H1 (cell line): ENCODE measurements around the gene CASZ1. TPM values are rescaled to one million over a fixed set of nuclear protein-coding genes. Genes with fewer than 3 reads are reported as not detected.

Experiments used
- CTCF ChIA-PET: fragments of 300-600 bp; sonication (Branson Sonifier 250); formaldehyde crosslinking; loops from one replicate; lab custom pipeline; 2021; ENCODE audit not compliant: partially characterized antibody; lab: Charles Lee
- POLR2A ChIA-PET: fragments of 300-600 bp; sonication (Branson Sonifier 250); formaldehyde crosslinking; loops from one replicate; lab custom pipeline; 2021; ENCODE audit warnings: inconsistent platforms; ENCODE audit not compliant: partially characterized antibody; lab: Charles Lee
- DNase-seq, 2 experiments: peaks; one replicate each; pipeline versions ENCODE4 v3.0.0 to v3.0.0-alpha.2; 2010 to 2022; ENCODE audit warnings: low spot score in 2 of 2, low read depth in 1 of 2, mixed read lengths in 1 of 2
- FAIRE-seq: peaks from 2 replicates; lab custom pipeline; 2011; peaks lifted over from hg19 to GRCh38; lab: Jason Lieb, UNC
- H2AFZ ChIP-seq: 2 replicates; pipeline ENCODE4 v1.8.1; 2012; ENCODE audit warnings: low read length, inconsistent platforms
- H2AK5ac ChIP-seq: 2 replicates; pipeline ENCODE4 v1.6.1; 2013; ENCODE audit warnings: low read depth, low read length
- H2BK120ac ChIP-seq: replicated peaks from 2 replicates; pipeline ENCODE3; 2013; ENCODE audit warnings: low read depth, low read length, inconsistent platforms
- H2BK12ac ChIP-seq: 2 replicates; pipeline ENCODE4 v1.6.1; 2013; ENCODE audit warnings: low read depth, low read length
- H2BK15ac ChIP-seq: 2 replicates; pipeline ENCODE4 v1.6.1; 2013; ENCODE audit warnings: low read length
- H2BK20ac ChIP-seq: 2 replicates; pipeline ENCODE4 v1.6.1; 2013; ENCODE audit warnings: low read length
- H2BK5ac ChIP-seq: 2 replicates; pipeline ENCODE4 v1.6.1; 2013; ENCODE audit warnings: low read depth, low read length
- H3K14ac ChIP-seq: 2 replicates; pipeline ENCODE4 v1.6.1; 2013; ENCODE audit warnings: inconsistent platforms; ENCODE audit not compliant: insufficient read length
- H3K18ac ChIP-seq: 2 replicates; pipeline ENCODE4 v1.6.1; 2013; ENCODE audit warnings: low read length; ENCODE audit errors: extremely low read depth
- H3K23ac ChIP-seq: 2 replicates; pipeline ENCODE4 v1.6.1; 2013; ENCODE audit warnings: inconsistent platforms; ENCODE audit not compliant: insufficient read length
- H3K23me2 ChIP-seq: 2 replicates; pipeline ENCODE4 v1.6.1; 2013; ENCODE audit warnings: low read depth, low read length
- H3K27ac ChIP-seq: 2 replicates; pipeline ENCODE4 v1.6.1; 2011; ENCODE audit warnings: low read depth, low read length, inconsistent platforms
- H3K27me3 ChIP-seq, 4 experiments: replicated peaks in 1 of 4; 1 replicate in 1 of 4; 2 replicates in 3 of 4; pipeline versions ENCODE4 v1.6.1 to v1.8.1; 2011 to 2013; ENCODE audit warnings: low read length in 3 of 4, mild to moderate bottlenecking in 3 of 4, inconsistent platforms in 2 of 4, mixed read lengths in 2 of 4, moderate library complexity in 1 of 4; ENCODE audit not compliant: control insufficient read depth in 3 of 4, insufficient read depth in 3 of 4; ENCODE audit errors: extremely low read depth in 1 of 4
- H3K36me3 ChIP-seq, 4 experiments: 2 replicates each; pipeline versions ENCODE4 v1.6.1 to v1.8.1; 2011 to 2013; ENCODE audit warnings: mild to moderate bottlenecking in 4 of 4, low read length in 3 of 4, moderate library complexity in 2 of 4, control low read depth in 1 of 4, inconsistent platforms in 1 of 4; ENCODE audit not compliant: insufficient read depth in 4 of 4, control insufficient read depth in 2 of 4
- H3K4ac ChIP-seq: replicated peaks from 2 replicates; pipeline ENCODE3; 2013; ENCODE audit warnings: low read length, low read depth, mixed read lengths, inconsistent platforms; ENCODE audit not compliant: insufficient read length
- H3K4me1 ChIP-seq, 4 experiments: replicated peaks in 1 of 4; 1 replicate in 1 of 4; 2 replicates in 3 of 4; pipeline versions ENCODE4 v1.6.1 to v1.8.1; 2011 to 2013; ENCODE audit warnings: low read length in 3 of 4, inconsistent platforms in 2 of 4, mixed read lengths in 1 of 4; ENCODE audit not compliant: insufficient read depth in 4 of 4, control insufficient read depth in 3 of 4
- H3K4me2 ChIP-seq, 2 experiments: 2 replicates each; pipeline versions ENCODE4 v1.6.1 to v1.8.1; 2011 to 2013; ENCODE audit warnings: low read depth in 2 of 2, low read length in 2 of 2, control low read depth in 1 of 2, inconsistent platforms in 1 of 2, mild to moderate bottlenecking in 1 of 2; ENCODE audit not compliant: insufficient read depth in 1 of 2
- H3K4me3 ChIP-seq, 4 experiments: fragments of 200-600, 300-600 bp in 1 of 4; sonication (generic), shearing (Covaris generic), sonication (Bioruptor Twin) in 1 of 4; 2 replicates each; pipeline versions ENCODE4 v1.5.1 to v1.8.1; 2011 to 2016; ENCODE audit warnings: low read length in 4 of 4, low read depth in 3 of 4, control low read depth in 2 of 4, inconsistent platforms in 2 of 4, mild to moderate bottlenecking in 2 of 4, mixed read lengths in 1 of 4, moderate library complexity in 1 of 4; ENCODE audit not compliant: insufficient read depth in 2 of 4; ENCODE audit errors: extremely low read depth in 1 of 4
- H3K56ac ChIP-seq: replicated peaks from 2 replicates; pipeline ENCODE3; 2013; ENCODE audit warnings: low read depth, mild to moderate bottlenecking, mixed read lengths, low read length, inconsistent platforms; ENCODE audit not compliant: insufficient read length
- H3K79me1 ChIP-seq: 2 replicates; pipeline ENCODE4 v1.6.1; 2013; ENCODE audit warnings: low read depth, low read length, control low read depth
- H3K79me2 ChIP-seq, 2 experiments: 2 replicates each; pipeline versions ENCODE4 v1.6.1 to v1.8.1; 2012 to 2013; ENCODE audit warnings: low read length in 2 of 2, mild to moderate bottlenecking in 2 of 2, inconsistent platforms in 1 of 2; ENCODE audit not compliant: insufficient read depth in 2 of 2, control insufficient read depth in 1 of 2
- H3K9ac ChIP-seq, 4 experiments: replicated peaks in 1 of 4; 1 replicate in 1 of 4; 2 replicates in 3 of 4; pipeline versions ENCODE4 v1.6.1 to v1.8.1; 2011 to 2013; ENCODE audit warnings: low read depth in 3 of 4, low read length in 3 of 4, control low read depth in 2 of 4, mild to moderate bottlenecking in 2 of 4, moderate library complexity in 2 of 4, inconsistent platforms in 1 of 4; ENCODE audit errors: extremely low read depth in 1 of 4
- H3K9me3 ChIP-seq, 2 experiments: 2 replicates each; pipeline versions ENCODE4 v1.6.1 to v1.8.1; 2012 to 2013; ENCODE audit warnings: mild to moderate bottlenecking in 2 of 2, moderate library complexity in 2 of 2, control low read depth in 1 of 2, inconsistent platforms in 1 of 2, low read depth in 1 of 2, low read length in 1 of 2, mixed read lengths in 1 of 2; ENCODE audit not compliant: insufficient read depth in 2 of 2
- H4K20me1 ChIP-seq, 2 experiments: replicated peaks in 1 of 2; 2 replicates each; pipeline versions ENCODE3 to v1.8.1; 2011 to 2013; ENCODE audit warnings: inconsistent platforms in 2 of 2, low read length in 2 of 2, mild to moderate bottlenecking in 1 of 2; ENCODE audit not compliant: insufficient read depth in 2 of 2, control insufficient read depth in 1 of 2
- H4K5ac ChIP-seq: 2 replicates; pipeline ENCODE4 v1.6.1; 2013; ENCODE audit warnings: low read length, low read depth, mixed read lengths, inconsistent platforms; ENCODE audit not compliant: insufficient read length
- H4K8ac ChIP-seq: 2 replicates; pipeline ENCODE4 v1.8.0; 2013; ENCODE audit warnings: mild to moderate bottlenecking, moderate library complexity, low read length, inconsistent platforms; ENCODE audit not compliant: insufficient read depth; ENCODE audit errors: extremely low read depth
- H4K91ac ChIP-seq: replicated peaks from 2 replicates; pipeline ENCODE3; 2013; ENCODE audit warnings: low read length, mixed read lengths, inconsistent platforms; ENCODE audit not compliant: insufficient read length
- RAD21 ChIP-seq, 2 experiments: IDR thresholded peaks in 1 of 2; conservative IDR thresholded peaks in 1 of 2; 2 replicates each; pipeline ENCODE4 v1.6.1; 2011; ENCODE audit warnings: low read depth in 2 of 2, low read length in 2 of 2, improper control_type of control experiment in 1 of 2, inconsistent platforms in 1 of 2, mild to moderate bottlenecking in 1 of 2, moderate library complexity in 1 of 2
- SIN3A ChIP-seq, 2 experiments: IDR thresholded peaks in 1 of 2; conservative IDR thresholded peaks in 1 of 2; 2 replicates each; pipeline ENCODE4 v1.6.1; 2011 to 2012; ENCODE audit warnings: low read length in 2 of 2, improper control_type of control experiment in 1 of 2, low read depth in 1 of 2, mild to moderate bottlenecking in 1 of 2
- WGBS, 2 experiments: shearing (Covaris generic) in 1 of 2; methylation state at CpG; one replicate each; pipeline versions ENCODE4 v1.1.6 to v1.1.7; 2013 to 2015; ENCODE audit warnings: low lambda C conversion rate in 2 of 2, mixed read lengths in 2 of 2, inconsistent platforms in 1 of 2, low coverage in 1 of 2, missing lambda C conversion rate in 1 of 2; ENCODE audit not compliant: insufficient replicate concordance in 2 of 2, insufficient coverage in 1 of 2, insufficient read length in 1 of 2; ENCODE audit errors: extremely low coverage in 1 of 2, missing lambda C conversion rate in 1 of 2; 5-methylcytosine and 5-hydroxymethylcytosine counted together
- polyA plus RNA-seq, 7 experiments: library from polyadenylated mRNA; depleted of rRNA in 3 of 7; stranded (reverse) in 5 of 7; unstranded in 2 of 7; fragments of >200 nt in 5 of 7; fragments of 200-250 nt in 2 of 7; gene quantifications; 1 replicate in 5 of 7; 2 replicates in 1 of 7; 4 replicates in 1 of 7; pipeline versions ENCODE4 v1.2.1 to v1.2.3, GENCODE V29; 2011 to 2013; ENCODE audit warnings: missing spikeins in 2 of 7, mixed read lengths in 2 of 7
- total RNA-seq: library from RNA; stranded (reverse); fragmentation: NEBNext Ultra II Directional; extraction: Animal tissue kit (Norgen Biotek cat#: 25700); gene quantifications from 2 replicates; pipeline ENCODE4 v1.2.1, GENCODE V29; 2021

Gene CASZ1
- total and polyA plus RNA-seq, 2 of the 8 experiments (the other 6 are each of a cell fraction or from before 2014, with no cell fraction given) = 4.4 to 7.7 TPM

DNA sequence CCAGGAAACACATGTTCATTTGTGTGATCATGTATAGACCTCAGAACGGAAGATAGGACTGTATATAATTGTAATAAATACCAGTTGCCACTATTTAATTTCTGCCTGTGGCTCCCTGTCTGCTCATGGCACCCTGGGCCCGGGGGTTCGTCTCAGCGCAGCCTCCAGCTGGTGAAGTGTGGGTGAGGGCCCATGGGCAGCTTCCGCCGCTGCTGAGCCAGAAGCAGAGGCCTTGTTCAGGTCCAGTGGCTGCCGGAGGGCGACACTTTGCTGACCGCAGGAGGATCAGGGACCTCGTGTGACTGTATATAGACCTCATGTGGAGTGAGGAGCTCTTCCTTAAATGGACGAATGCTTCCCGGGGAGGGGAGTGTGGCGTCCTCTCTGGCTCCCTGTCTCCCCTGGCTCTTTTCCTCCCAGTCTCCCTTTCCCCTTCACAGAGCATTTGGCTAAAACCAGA, 165.8 kb downstream of the CASZ1 start:
- no peak overlapping the region for H2BK20ac ChIP-seq
- H4K5ac ChIP-seq = no peak overlapping the region
- H3K4me2 ChIP-seq = no peak overlapping the region
- no peak overlapping the region for H4K91ac ChIP-seq
- no peaks in the 10 kb centered on the region for H3K79me2 ChIP-seq
- no peaks in the 10 kb centered on the region for H3K27me3 ChIP-seq
- no peak overlapping the region for H2BK5ac ChIP-seq
- no peak overlapping the region for H3K56ac ChIP-seq
- H3K4me3 ChIP-seq = no peak overlapping the region
- no peak overlapping the region for H3K14ac ChIP-seq
- H2BK12ac ChIP-seq = no peak overlapping the region
- TF ChIP-seq SIN3A (conservative IDR thresholded peaks at IDR 0.05 in 1 of 2, IDR thresholded peaks at IDR 0.05 in 1 of 2; ENCODE audit: low read depth in 1 of 2, low read length in 2 of 2) = no peak
- no peak for TF ChIP-seq RAD21 (IDR thresholded peaks at IDR 0.05 in 1 of 2, conservative IDR thresholded peaks at IDR 0.05 in 1 of 2; ENCODE audit: low read depth in 2 of 2, low read length in 2 of 2)
- FAIRE-seq (no peak), DNase-seq (no peak)
- H2BK120ac ChIP-seq = no peak overlapping the region
- no peaks in the 10 kb centered on the region for H3K36me3 ChIP-seq
- CTCF ChIA-PET = interaction anchor here (0.7 to 2.8 kb wide), 16 partner anchors 9 to 235 kb away, joined by 3 to 10 read pairs (median 4); no protein-coding TSS in a partner anchor
- no peak overlapping the region for H2AFZ ChIP-seq
- H3K4ac ChIP-seq = no peak overlapping the region
- H3K27ac ChIP-seq = no peak overlapping the region
- WGBS, 2 experiments = 91% methylated on average over 12 of the region's 13 CpGs; no CpG with 5 or more reads in 1 of the 2 experiments
- H3K4me1 ChIP-seq = peaks cover 4 to 31% (median 22%) of the 10 kb centered on the region in 4 experiments
- 0 out of 2 replicates have a peak overlapping the region, but pooled peaks have one; percentile 19 for H2AK5ac ChIP-seq
- POLR2A ChIA-PET = interaction anchor here (1.2 kb wide), 1 partner anchor 46 kb away, joined by 3 read pairs; no protein-coding TSS in a partner anchor
- no peaks in the 10 kb centered on the region for H4K20me1 ChIP-seq
- H3K18ac ChIP-seq = no peak overlapping the region
- no peak overlapping the region for H3K9ac ChIP-seq
- no peaks in the 10 kb centered on the region for H3K79me1 ChIP-seq
- H3K23ac ChIP-seq = no peak overlapping the region
- H4K8ac ChIP-seq = no peak overlapping the region
- no peak overlapping the region for H2BK15ac ChIP-seq
- H3K23me2 ChIP-seq = no peaks in the 10 kb centered on the region; the same call in 1 of the 2 replicates
- H3K9me3 ChIP-seq = no peaks in the 10 kb centered on the region
